Breast epithelium (tissue), 4 donors: ENCODE results near the gene CYYR1. TPM values are rescaled to one million over a fixed set of nuclear protein-coding genes. Genes with fewer than 3 reads are reported as not detected.
A peak's percentile ranks its signal among the peaks of the same experiment; 100 is the strongest.

Experiments used
- DNase-seq, 2 donors: peaks; one replicate each; pipeline ENCODE4 v3.0.0-alpha.2; 2019; ENCODE audit warnings: low spot score in 2 of 2
- H3K27ac ChIP-seq, 2 donors: fragments of 200-600 bp; sonication (generic) in 1 of 2; one replicate each; pipeline ENCODE4 v1.5.1; 2016 to 2019; ENCODE audit warnings: mild to moderate bottlenecking in 1 of 2
- H3K27me3 ChIP-seq, 2 donors: fragments of 200-600 bp; sonication (generic) in 1 of 2; one replicate each; pipeline versions ENCODE4 v1.5.1 to v1.6.0; 2017 to 2019; ENCODE audit warnings: control low read depth in 1 of 2, mild to moderate bottlenecking in 1 of 2
- H3K36me3 ChIP-seq: fragments of 200-600 bp; one replicate; pipeline ENCODE4 v1.5.1; 2019
- H3K4me1 ChIP-seq, 2 donors: fragments of 200-600 bp; sonication (generic); one replicate each; pipeline ENCODE4 v1.5.1; 2016 to 2019; ENCODE audit warnings: control low read depth in 1 of 2
- H3K4me3 ChIP-seq, 3 donors: fragments of 200-600 bp; sonication (generic); 1 replicate in 2 of 3; 2 replicates in 1 of 3; pipeline ENCODE4 v1.5.1; 2016 to 2019; ENCODE audit warnings: mild to moderate bottlenecking in 3 of 3, moderate library complexity in 2 of 3
- H3K9me3 ChIP-seq, 2 donors: fragments of 200-600 bp; sonication (generic) in 1 of 2; one replicate each; pipeline ENCODE4 v1.5.1; 2016 to 2019; ENCODE audit warnings: control low read depth in 1 of 2
- CTCF ChIP-seq, 3 donors: fragments of 450-650 bp; IDR thresholded peaks; one replicate each; pipeline ENCODE4 v1.5.1; 2016 to 2017; ENCODE audit warnings: antibody characterized with exemption in 3 of 3, mild to moderate bottlenecking in 3 of 3, moderate library complexity in 3 of 3
- POLR2A ChIP-seq: fragments of 450-650 bp; IDR thresholded peaks from one replicate; pipeline ENCODE4 v1.6.1; 2016; ENCODE audit warnings: antibody characterized with exemption, mild to moderate bottlenecking, moderate library complexity
- POLR2AphosphoS5 ChIP-seq, 3 donors: sonication (generic); formaldehyde crosslinking; IDR thresholded peaks; one replicate each; pipeline ENCODE4 v1.6.1; 2017; ENCODE audit warnings: antibody characterized with exemption in 3 of 3
- intact Hi-C: fragments of 100-400 bp; cut with DNase I; formaldehyde crosslinking; loops from one replicate; pipeline ENCODE4 v1.15.1; 2023; ENCODE audit warnings: low total_unique reads
- total RNA-seq, 3 donors: library from RNA; depleted of rRNA; stranded (reverse); fragments of >200 nt; gene quantifications; one replicate each; pipeline ENCODE4 v1.1.0, GENCODE V29; 2016

Gene CYYR1
- total RNA-seq, 3 donors from 2014 or later = 10.6 to 15.1 (median 14.3) TPM

DNA sequence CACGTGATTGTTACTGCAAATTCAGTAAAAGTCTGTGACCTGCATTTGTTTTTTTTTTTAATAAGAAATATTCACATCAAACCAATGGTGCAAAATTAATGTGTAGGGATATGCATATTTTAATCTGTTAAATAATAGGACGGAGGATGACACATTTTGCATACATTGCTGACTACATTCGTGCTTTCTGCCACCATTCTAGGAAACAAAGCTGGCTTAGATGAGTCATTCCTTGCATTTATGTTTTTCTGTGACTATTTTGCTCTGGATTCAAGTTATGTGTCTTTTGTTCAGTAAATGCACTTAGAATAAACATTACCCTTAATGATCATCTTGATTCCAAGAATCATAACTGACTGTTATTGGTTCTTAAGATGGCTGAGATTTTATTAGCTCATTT lies 23.9 kb upstream of the CYYR1 start:
- Histone ChIP-seq H3K27ac (no peak overlapping the region), H3K4me1 (no peaks in the 10 kb centered on the region), H3K36me3 (no peaks in the 10 kb centered on the region), H3K27me3 (no peaks in the 10 kb centered on the region), H3K4me3 (no peak overlapping the region), H3K9me3 (no peaks in the 10 kb centered on the region)
- TF ChIP-seq CTCF (IDR thresholded peaks at IDR 0.05) = no peak
- TF ChIP-seq POLR2AphosphoS5 (IDR thresholded peaks at IDR 0.05) = no peak
- no peak for TF ChIP-seq POLR2A
- no peak for DNase-seq
- intact Hi-C loops = no loop called here

DNA sequence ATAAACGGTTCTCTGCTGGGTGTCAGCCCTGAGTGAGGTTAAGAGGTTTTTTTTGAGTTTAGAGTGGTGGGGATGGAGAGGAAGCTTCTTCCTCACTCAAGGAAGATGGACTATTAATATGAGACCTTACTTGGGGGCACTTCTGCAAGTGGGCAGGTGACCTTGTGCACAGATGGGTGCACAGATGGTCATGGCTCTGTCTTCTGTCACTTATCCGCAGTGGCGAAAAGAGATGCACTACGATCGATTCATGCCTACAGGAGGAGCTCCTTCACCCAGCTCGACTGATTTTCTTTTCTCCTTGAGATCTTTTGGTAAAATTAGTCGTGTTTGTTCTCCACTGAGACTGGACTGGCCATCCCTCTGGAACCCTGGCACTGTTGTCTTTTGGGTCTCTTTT lies 22.9 kb upstream of the CYYR1 start:
- Histone ChIP-seq H3K9me3 (no peaks in the 10 kb centered on the region), H3K27me3 (no peaks in the 10 kb centered on the region), H3K27ac (no peak overlapping the region), H3K4me1 (no peaks in the 10 kb centered on the region), H3K36me3 (no peaks in the 10 kb centered on the region), H3K4me3 (no peak overlapping the region)
- TF ChIP-seq CTCF (IDR thresholded peaks at IDR 0.05) (no peak), POLR2AphosphoS5 (IDR thresholded peaks at IDR 0.05) (no peak), POLR2A (no peak)
- intact Hi-C loops = no loop called here
- DNase-seq = no peak

- no peak for TF ChIP-seq POLR2A
- TF ChIP-seq POLR2AphosphoS5 (IDR thresholded peaks at IDR 0.05) = no peak
- TF ChIP-seq CTCF (IDR thresholded peaks at IDR 0.05) = no peak
- no peaks in the 10 kb centered on the region for H3K27me3 ChIP-seq
- intact Hi-C loops = loop anchor here (5.0 kb wide), 1 partner anchor 549 kb away; no protein-coding TSS in a partner anchor
- H3K4me3 ChIP-seq = no peak overlapping the region
- no peaks in the 10 kb centered on the region for H3K36me3 ChIP-seq
- no peaks in the 10 kb centered on the region for H3K4me1 ChIP-seq
- no peaks in the 10 kb centered on the region for H3K9me3 ChIP-seq
- no peak overlapping the region for H3K27ac ChIP-seq
- no peak for DNase-seq
These were observed 20.7 kb upstream of the CYYR1 start for GRCh38 chr21:26593800-26594199.

GRCh38 chr21:26591543-26591942 lies 18.5 kb upstream of the CYYR1 start:
- DNase-seq = no peak
- intact Hi-C loops = loop anchor here (5.0 kb wide), 1 partner anchor 551 kb away; no protein-coding TSS in a partner anchor
- no peaks in the 10 kb centered on the region for H3K36me3 ChIP-seq
- no peaks in the 10 kb centered on the region for H3K4me1 ChIP-seq
- no peak overlapping the region for H3K4me3 ChIP-seq
- TF ChIP-seq POLR2A = no peak
- no peak for TF ChIP-seq CTCF (IDR thresholded peaks at IDR 0.05)
- TF ChIP-seq POLR2AphosphoS5 (IDR thresholded peaks at IDR 0.05) = no peak
- no peaks in the 10 kb centered on the region for H3K27me3 ChIP-seq
- no peak overlapping the region for H3K27ac ChIP-seq
- H3K9me3 ChIP-seq = no peaks in the 10 kb centered on the region

- no peaks in the 10 kb centered on the region for H3K4me1 ChIP-seq
- no peaks in the 10 kb centered on the region for H3K9me3 ChIP-seq
- no peaks in the 10 kb centered on the region for H3K27me3 ChIP-seq
- no peak for DNase-seq
- H3K36me3 ChIP-seq = no peaks in the 10 kb centered on the region
- H3K4me3 ChIP-seq = peak overlapping the region in 1 of 3 donors; percentile 4
- intact Hi-C loops = no loop called here
- TF ChIP-seq POLR2AphosphoS5 (IDR thresholded peaks at IDR 0.05) = no peak
- no peak for TF ChIP-seq CTCF (IDR thresholded peaks at IDR 0.05)
- TF ChIP-seq POLR2A = no peak
- no peak overlapping the region for H3K27ac ChIP-seq
These were observed 15.4 kb upstream of the CYYR1 start for GRCh38 chr21:26588446-26588845.
